ENCODE results near the gene GP9. TPM values are rescaled to one million over a fixed set of nuclear protein-coding genes. Genes with fewer than 3 reads are reported as not detected.

GP9 gene
- total and polyA plus RNA-seq, 2 donors from 2014 or later = 0.49 TPM; not detected in 1

DNA sequence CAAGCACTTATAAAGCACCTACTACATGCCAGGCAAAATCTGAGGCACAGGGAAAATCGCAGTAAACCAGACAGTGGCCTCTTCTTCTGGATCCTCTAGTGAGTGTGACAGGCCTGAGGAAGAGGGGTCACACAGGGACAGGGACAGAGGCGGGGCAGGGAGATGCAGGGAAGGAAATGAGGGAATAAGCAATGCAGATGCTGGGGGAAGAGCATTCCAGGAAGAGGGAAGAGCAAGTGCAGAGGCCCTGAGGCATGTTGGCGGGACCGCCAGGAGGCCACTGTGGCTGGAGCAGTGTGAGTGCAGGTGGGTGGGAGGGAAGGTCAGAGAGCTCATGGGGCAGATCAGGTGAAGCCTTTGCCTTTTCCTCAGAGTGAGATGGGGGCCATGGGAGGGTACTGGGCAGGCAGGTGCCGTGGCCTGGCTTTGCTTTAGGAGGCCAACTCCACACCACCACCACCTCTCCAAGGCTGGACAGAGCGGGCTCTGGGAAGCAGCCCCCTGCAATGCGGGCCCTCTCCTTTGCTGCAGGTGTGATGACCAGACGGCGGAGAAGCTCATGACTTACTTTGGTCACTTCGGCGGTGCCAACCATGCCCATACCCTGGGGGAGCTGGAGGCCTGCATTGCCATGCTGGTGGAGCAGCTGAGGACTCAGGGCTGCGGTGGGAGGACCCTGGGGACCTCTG lies 26.8 kb upstream of the GP9 start:
- H3K27ac ChIP-seq (ENCODE audit: low read depth in 2 of 2, low read length in 2 of 2) = no peak overlapping the region
- TF ChIP-seq, protein P1, sequence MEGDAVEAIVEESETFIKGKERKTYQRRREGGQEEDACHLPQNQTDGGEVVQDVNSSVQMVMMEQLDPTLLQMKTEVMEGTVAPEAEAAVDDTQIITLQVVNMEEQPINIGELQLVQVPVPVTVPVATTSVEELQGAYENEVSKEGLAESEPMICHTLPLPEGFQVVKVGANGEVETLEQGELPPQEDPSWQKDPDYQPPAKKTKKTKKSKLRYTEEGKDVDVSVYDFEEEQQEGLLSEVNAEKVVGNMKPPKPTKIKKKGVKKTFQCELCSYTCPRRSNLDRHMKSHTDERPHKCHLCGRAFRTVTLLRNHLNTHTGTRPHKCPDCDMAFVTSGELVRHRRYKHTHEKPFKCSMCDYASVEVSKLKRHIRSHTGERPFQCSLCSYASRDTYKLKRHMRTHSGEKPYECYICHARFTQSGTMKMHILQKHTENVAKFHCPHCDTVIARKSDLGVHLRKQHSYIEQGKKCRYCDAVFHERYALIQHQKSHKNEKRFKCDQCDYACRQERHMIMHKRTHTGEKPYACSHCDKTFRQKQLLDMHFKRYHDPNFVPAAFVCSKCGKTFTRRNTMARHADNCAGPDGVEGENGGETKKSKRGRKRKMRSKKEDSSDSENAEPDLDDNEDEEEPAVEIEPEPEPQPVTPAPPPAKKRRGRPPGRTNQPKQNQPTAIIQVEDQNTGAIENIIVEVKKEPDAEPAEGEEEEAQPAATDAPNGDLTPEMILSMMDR (IDR thresholded peaks at IDR 0.05; ENCODE audit: borderline replicate concordance, extremely low read depth, insufficient read depth) = no peak
- no peak overlapping the region for H3K9ac ChIP-seq (ENCODE audit: low read length in 3 of 3)
- no peaks in the 10 kb centered on the region for H3K36me3 ChIP-seq (ENCODE audit: control insufficient read depth in 2 of 3, insufficient read depth in 3 of 3, low read length in 3 of 3)
- DNase-seq = peak in 1 of 5 donors; percentile 33
- no peaks in the 10 kb centered on the region for H3K27me3 ChIP-seq (ENCODE audit: control insufficient read depth, insufficient read depth, low read length)
- FAIRE-seq = no peak
- no peak overlapping the region for H3K4me3 ChIP-seq (ENCODE audit: low read length in 3 of 3)
- no peaks in the 10 kb centered on the region for H3K9me3 ChIP-seq (ENCODE audit: control insufficient read depth in 2 of 3, insufficient read depth in 1 of 3, low read length in 3 of 3)
- no peaks in the 10 kb centered on the region for H3K4me1 ChIP-seq (ENCODE audit: control insufficient read depth in 2 of 3, insufficient read depth in 2 of 3, low read depth in 1 of 3, low read length in 3 of 3)
- intact Hi-C loops (cut with DNase I) = no loop called here

DNA sequence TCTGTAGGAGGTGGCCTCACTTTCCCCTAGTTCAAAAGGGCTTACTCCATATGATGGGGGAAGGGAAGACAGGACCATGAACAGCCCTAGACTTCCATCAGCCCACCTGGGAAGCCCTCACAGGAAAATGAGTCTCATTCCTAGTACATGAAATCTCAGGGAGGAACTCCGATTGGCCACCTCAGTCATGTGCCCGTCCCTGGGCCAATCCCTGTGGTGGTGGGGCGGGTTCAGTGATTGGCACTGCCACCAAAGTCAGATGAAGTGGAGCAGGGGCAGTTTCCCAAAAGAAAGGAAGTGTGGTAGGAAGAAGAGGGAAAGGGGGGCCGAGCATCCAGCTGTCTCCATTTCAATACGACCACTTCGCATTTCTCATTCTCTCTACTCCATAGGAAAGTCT lies 25.9 kb upstream of the GP9 start:
- no peak for FAIRE-seq
- Histone ChIP-seq H3K9me3 (ENCODE audit: control insufficient read depth in 2 of 3, insufficient read depth in 1 of 3, low read length in 3 of 3) (no peaks in the 10 kb centered on the region), H3K9ac (ENCODE audit: low read length in 3 of 3) (no peak overlapping the region), H3K36me3 (ENCODE audit: control insufficient read depth in 2 of 3, insufficient read depth in 3 of 3, low read length in 3 of 3) (no peaks in the 10 kb centered on the region), H3K4me3 (ENCODE audit: low read length in 3 of 3) (no peak overlapping the region), H3K4me1 (ENCODE audit: control insufficient read depth in 2 of 3, insufficient read depth in 2 of 3, low read depth in 1 of 3, low read length in 3 of 3) (no peaks in the 10 kb centered on the region), H3K27ac (ENCODE audit: low read depth in 2 of 2, low read length in 2 of 2) (no peak overlapping the region), H3K27me3 (ENCODE audit: control insufficient read depth, insufficient read depth, low read length) (no peaks in the 10 kb centered on the region)
- TF ChIP-seq, protein P1 (IDR thresholded peaks at IDR 0.05; ENCODE audit: borderline replicate concordance, extremely low read depth, insufficient read depth) = no peak
- DNase-seq = peak in 1 of 5 donors; percentile 23
- intact Hi-C loops (cut with DNase I) = no loop called here

DNA sequence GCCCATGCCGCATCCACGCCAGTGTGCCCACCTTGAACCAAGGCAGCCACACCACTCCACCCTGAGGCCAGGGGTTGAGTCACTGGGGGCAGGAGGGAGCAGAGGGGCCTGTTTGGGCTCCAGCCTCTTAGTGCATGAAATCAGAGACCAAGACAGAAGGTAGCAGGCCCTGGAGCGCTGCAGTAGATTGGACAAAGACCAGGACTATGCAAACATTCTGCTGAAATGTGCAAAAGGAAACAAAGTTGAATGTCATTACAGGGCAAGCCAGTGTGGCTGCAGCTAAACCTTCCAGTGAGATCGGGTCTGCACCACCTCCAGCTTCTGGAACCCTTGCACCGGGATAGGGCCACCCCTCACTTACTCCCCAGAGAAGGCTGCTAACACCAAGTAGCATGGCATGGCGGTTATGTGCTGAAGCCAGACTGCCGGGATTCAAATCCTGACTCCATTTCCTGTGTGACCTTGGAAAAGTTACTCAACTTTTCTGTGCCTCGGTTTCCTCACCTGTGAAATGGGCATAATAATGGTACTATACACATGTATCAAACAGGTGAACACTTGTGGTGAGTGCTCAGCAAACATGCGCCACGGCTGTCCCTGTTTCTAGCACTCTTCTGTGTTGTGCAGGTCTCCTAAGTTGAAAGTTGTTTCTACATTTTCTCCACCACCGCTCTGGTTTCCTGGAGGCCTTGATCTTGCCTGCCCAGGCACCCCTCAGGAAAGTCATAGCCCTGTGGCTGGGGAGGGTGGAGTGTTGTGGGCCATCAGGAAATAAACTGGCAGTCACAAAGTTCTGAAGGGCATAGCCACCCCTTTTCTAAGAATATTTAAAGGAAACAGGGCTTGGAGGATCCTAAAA lies 25.0 kb upstream of the GP9 start:
- Histone ChIP-seq H3K27ac (ENCODE audit: low read depth in 2 of 2, low read length in 2 of 2) (no peak overlapping the region), H3K9ac (ENCODE audit: low read length in 3 of 3) (no peak overlapping the region), H3K36me3 (ENCODE audit: control insufficient read depth in 2 of 3, insufficient read depth in 3 of 3, low read length in 3 of 3) (no peaks in the 10 kb centered on the region), H3K4me1 (ENCODE audit: control insufficient read depth in 2 of 3, insufficient read depth in 2 of 3, low read depth in 1 of 3, low read length in 3 of 3) (no peaks in the 10 kb centered on the region), H3K4me3 (ENCODE audit: low read length in 3 of 3) (no peak overlapping the region), H3K9me3 (ENCODE audit: control insufficient read depth in 2 of 3, insufficient read depth in 1 of 3, low read length in 3 of 3) (no peaks in the 10 kb centered on the region), H3K27me3 (ENCODE audit: control insufficient read depth, insufficient read depth, low read length) (no peaks in the 10 kb centered on the region)
- FAIRE-seq (no peak), DNase-seq (peak in 1 of 5 donors; percentile 25)
- intact Hi-C loops (cut with DNase I) = no loop called here
- TF ChIP-seq, protein P1 (IDR thresholded peaks at IDR 0.05; ENCODE audit: borderline replicate concordance, extremely low read depth, insufficient read depth) = no peak

Data from kidney (tissue), 14 donors.